Stimulated activated CD4-positive, alpha-beta T cell treated with anti-CD3 and anti-CD28 coated beads, Interleukin-4, amount 100 ng/mL, for 1 hour (primary cell): ENCODE data around the gene SMIM22.
A peak's percentile ranks its signal among the peaks of the same experiment; 100 is the strongest.

Source experiments
- DNase-seq: peaks from one replicate; pipeline ENCODE4 v3.0.0-alpha.2; 2020

The SMIM22 gene

GRCh38 chr16:4796982-4797804, 2.0 kb downstream of the SMIM22 start:
- DNase-seq = no peak

DNA sequence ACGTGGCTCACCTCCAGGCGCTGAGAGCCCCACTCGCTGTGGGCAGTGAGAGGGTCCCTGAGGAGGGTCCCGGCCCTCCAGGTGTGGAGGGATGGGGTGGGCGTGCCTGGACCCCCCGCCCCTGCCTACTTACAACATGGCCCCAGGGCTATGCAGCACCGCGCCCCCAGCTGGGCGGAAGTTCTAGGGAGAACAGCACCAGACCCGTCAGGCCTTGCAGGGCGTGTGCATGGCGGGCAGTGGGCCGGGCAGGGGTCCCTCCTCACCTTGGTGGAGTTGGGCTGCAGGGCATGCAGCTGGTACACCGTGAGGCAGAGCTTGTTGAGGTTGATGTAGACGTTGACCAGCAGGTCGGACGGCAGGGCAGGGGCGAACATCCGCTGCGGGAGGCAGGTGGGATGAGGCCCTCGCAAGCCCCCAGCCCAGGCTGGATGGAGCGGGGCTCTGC, 2.7 kb downstream of the SMIM22 start:
- no peak for DNase-seq

DNA sequence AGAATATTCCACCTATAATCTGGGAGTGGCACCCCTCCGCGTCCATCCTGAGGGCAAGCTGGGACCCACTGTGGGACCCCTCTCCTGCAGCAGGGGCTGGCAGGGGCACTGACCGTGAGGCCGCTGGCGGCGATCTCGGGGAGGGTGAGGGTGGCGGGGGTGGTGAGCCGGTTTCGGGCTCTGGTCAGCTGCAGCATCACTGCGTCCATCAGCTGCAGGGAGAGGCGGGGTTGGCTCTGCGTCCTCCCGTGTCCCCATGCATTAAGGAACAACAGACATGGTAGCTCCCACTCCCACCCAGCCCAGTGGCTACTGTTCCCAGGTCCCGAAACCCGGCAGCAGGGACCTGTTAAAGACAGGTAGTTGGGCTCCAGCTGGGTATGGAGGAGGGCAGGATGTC, 3.3 kb downstream of the SMIM22 start:
- DNase-seq = no peak

DNA sequence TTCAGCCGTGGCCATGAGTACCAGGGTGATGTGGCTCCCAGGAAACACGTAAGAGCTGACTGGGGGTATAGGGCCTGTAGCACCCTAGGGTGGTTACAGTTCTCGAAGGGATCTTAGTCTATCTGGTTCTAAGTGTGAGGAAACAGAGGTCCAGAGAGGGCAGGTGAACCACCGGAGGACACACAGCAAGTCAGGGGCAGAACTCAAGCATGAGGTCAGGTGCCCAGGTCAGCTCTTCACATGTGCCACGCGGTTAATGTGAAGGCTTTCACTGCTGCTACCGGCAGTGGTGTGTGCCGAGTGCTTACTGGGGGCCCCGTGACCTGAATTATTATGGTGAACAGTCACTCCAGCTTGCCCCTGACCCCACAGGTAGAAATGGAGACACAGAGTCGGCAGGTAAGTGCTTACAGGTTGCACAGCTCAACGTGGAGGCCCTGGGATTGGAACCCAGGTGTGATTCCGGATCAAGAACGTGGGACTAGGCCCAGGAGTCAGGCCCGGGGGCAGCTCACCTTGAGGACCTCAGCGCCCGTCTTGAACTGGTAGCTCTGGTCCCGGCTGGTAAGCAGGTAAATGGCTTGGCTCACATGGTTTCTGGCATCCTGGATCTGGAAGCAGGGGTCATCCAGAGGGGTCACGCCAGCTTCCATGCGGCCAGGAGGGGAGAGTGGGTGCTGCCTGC, 4.1 kb downstream of the SMIM22 start:
- no peak for DNase-seq

DNA sequence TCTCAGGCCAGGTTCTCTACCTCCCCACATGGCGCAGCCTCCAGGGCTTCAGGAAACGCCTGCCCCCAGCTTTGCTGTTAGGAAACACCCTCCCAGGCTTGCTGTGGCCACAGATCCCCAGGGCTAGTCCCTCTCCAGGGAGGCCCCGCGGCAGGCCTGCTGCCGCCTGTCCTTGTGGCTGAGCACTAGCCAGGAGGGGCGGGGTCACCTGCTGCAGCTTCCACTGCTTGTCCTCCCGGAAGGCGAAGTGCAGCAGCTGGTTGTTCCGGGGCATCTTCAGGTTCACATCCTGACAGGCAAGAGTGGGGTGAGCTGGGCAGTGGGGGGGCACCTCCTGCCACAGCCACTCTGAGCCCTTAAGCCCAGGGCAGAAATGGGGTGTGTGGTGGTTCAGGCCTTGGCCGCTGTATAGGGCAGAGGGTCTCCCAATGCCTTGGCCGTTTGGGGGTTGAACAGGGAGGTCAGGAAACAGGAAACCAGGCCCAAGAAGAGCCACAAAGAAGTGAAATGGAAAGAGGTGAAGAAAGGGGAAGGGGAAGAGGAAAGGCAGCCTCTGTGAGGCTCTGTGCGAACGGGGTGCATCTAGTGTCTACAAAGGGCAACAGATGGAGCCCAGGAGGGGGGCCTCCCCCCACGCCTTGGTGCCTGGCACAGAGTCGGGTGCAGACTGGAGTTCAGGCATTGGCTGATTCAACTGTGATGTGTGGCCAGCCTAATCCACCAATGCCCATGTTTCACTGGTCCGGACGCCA, 5.3 kb downstream of the SMIM22 start:
- DNase-seq = no peak

DNA sequence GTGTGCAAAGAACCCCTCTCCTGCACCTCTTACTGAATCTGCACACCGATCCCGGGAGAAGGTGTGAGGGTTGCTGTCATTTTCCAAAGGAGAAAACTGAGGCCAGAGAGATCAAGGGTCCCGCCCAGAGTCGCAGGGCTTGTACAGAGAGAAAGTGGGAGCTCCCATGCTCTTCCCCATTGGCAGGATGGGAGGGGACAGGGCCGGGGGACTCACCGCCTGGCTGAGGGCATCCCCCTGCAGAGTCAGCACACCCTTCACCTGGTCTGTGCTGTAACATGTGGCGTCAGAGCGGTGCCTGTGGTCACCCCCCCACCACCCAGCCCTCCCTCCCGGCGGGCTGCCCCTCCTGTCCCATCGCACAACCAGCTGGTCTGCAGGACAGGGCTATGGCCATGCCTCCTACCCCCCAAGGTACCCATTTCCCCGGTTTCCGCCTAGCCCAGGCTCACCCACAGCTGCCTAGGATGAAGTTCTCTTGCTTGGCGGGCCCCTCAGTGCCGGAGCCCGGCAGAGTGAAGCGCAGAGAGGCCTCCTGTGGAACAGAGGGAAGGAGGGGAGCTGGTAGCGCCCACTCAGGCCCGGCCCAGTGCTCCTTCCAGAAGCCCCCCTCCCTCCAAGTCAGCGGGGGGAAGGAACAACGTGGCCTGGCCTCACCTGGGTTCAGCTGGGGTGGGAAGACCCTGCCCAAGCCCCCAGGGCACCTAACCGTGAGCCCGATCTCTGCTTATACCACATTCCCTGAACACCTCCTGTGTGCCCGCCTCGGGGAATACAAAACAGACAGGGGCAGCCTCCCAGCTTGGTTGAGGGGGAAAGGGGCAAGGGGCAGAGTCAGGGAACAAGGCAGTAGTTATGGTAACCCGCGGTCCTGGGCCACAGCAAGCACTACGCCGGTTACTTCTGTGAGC, 6.1 kb downstream of the SMIM22 start:
- DNase-seq = no peak

DNA sequence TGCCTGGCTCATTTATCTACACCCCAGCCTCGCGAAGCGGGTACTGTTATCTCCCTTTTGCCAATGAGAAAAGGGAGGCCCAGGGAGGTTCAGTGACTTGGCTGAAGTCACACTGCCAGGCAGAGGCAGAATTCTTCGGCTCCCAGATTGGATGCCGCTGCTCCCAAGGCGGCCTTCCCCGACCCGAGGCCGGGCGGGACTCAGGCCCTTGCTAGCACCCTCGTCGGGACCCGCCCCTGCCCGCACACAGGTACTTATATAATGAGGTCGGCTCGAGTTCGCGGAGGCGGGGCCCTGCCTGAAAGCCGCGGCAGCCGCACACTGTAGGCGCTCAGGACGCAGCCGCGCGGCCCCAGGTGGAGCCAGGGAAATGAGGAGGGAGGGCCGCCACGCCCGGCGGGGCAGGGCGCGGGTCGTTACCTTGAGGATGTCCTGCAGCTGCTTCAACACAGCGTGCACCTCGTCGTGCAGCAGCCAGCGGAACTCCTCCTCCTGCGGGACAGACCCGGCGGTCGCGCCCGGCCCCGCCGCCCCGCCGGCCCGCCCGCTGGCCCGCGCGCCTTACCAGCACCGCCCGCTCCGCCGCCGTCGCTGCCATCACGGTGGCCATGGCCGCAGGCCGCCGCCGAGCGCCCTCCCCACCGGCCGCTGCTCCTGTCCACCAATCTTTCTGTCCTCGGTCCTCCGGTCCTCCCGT, 6.9 kb downstream of the SMIM22 start, which contains the start of gene ROGDI:
ROGDI (minus strand) TSS at position 672 of the 697 bp plus-strand sequence; CDS start at position 610, 62 bp downstream.
- peak; percentile 73 for DNase-seq

DNA sequence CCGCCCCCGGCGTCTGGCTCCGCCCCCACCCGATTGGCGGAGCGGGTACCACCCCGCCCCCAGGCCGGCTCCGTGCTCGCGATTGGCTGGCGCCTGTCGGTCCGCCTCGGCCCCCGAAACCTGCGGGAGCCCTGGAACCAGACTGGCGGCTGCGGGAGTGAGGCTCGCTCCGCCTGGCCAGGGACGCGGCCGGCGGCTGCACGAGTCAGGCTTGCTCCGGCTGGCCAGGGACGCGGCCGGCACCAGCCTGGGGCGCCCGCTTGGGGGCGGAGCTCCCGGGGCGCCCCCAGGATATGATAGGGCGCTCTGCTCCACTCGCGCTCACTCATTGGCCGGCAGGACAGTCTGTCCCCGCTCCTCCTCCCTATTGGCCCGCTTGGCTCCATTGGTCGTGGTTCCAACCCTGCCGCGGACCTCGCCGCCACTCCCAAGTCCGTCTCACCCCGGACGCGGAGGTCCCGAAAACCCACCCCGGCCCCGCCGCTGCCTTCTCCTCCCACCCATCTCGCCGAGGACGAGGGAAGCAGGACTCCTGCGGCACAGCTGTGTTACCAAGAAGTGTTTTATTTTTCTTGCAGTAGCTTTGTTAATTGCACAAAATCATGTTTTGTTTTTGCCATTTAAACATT, 7.6 kb downstream of the SMIM22 start:
- DNase-seq = peak; percentile 91

DNA sequence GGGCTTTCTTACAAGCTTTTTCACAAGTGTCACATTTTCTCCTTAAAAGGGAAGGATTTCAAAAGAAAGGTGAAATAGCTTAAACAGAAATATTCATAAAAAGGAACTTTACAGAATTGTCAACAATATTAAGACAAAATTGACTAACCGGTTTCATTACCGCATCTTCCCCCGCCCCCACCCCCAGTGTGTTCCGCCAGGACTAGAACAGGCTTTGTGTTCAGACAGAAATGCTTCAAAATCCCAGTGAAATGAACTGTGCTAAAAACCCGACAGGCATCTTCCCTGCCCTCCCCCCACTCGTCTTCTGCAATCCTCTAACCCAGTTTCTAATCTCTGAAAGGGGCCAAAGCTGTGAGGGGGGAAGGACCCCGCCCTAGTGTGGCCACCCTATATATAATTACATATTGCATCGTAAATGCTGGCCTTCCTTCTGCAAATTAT, 8.3 kb downstream of the SMIM22 start:
- no peak for DNase-seq

DNA sequence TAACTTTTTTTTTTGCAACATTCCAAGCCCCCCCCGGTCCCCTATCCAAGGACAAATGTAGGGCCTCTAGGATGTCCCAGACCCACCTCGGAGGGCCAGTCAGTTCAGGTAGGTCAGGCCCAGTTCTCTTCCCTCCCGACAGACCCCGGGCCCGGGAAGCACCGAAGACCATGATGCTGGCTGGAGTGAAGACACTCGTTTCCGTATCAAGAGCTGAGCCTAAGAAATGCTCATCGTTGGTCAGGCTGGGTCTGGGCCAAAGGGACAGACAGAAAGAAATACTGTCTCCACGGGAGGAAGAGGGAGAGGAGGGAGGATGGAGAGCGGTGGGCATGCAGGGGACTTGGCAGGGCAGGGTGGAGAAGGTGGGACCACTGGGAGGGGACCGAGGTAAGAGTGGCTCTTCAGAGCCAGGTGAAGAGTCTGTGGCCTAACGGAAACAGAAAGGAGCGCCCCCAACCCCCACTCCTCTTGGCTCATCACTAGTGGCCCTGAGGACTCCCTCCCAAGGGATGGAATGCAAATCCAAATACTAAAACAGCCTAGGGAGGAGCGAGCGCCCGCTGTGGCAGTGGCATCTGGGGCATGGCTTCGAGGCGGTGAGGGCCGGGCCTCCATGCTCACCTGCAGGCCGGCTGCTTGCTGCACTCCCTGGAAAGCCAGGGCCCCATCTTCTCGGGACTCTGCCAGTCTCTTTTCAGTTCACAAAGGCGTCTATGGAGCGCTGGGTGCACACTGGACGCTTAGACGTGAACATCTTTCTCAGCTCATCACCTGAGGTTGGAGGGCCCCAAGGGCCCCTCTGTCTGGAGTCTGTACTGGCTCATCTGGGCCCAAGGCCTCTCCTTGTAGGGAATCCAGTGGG, 9.0 kb downstream of the SMIM22 start:
- no peak for DNase-seq

DNA sequence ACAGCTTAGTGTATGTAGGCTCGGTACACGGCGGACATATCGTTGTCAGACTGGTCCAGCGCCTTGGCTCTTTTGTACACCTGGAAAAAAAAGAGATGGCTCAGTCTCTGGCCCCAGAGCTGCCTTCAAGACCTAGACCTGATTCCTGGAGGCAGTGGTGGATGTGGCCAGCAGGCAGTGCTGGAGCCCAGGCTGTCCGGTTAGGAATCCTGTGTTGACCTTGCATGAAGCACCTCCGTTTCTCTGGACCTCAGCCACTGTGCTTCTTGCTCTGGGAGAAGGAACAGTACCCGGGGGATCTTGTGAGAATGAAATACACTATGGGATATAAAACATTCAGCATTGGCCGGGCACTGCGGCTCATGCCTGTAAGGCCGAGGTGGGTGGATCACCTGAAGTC, 10.1 kb downstream of the SMIM22 start:
- no peak for DNase-seq

GRCh38 chr16:4806280-4806679, 11.1 kb downstream of the SMIM22 start:
- DNase-seq = no peak

GRCh38 chr16:4811242-4811641, 16.1 kb downstream of the SMIM22 start:
- no peak for DNase-seq

- DNase-seq = no peak
Measured at GRCh38 chr16:4811773-4812172, 16.6 kb downstream of the SMIM22 start.

GRCh38 chr16:4813251-4814003, 18.3 kb downstream of the SMIM22 start:
- no peak for DNase-seq

- no peak for DNase-seq
Measured at GRCh38 chr16:4814046-4814445, 18.9 kb downstream of the SMIM22 start.

GRCh38 chr16:4814542-4815173, 19.5 kb downstream of the SMIM22 start:
- DNase-seq = no peak

DNA sequence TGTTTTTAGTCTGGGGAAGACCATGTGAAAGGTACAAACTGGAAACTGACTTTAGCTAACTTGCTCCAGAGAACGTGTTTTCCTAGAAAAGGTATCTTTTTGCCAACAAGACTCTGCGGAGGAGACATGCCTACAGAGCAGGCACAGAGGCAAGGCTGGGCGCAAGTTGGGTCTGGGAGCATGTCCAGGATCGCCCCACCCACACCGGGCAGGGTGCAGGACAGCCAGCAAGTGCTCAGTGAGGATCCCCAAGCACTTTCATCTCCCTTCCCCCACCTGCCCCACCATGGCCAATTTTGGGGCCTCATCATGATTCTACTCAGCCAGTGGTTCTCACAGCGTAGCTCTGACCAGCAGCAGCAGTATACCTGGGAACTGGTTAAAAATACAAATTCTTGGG, 25.5 kb downstream of the SMIM22 start:
- DNase-seq = no peak

DNA sequence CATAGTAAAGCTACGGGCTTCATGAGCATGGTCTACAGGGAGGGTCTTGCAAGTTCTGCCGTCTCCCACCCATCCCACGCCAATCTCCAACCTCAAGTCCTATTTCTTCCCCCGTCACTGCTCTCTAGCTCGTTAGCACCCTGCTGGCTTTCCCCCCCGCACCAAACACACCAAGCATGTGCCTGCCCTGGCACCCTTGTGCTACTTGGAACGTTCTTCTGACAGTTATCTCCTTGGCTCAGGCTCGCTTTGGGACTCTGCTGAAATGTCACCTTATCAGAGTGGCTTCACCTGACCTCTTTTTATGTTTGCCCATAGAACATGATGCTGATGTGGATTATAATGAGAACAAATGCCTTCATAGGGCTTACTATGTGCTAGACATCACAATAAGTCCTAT, 30.0 kb downstream of the SMIM22 start:
- no peak for DNase-seq
